ENCODE data around the gene MORN1.
"Not testable (repeated sequence)": the region's sequence is repeated elsewhere in the genome, so short reads cannot be mapped to it uniquely, and the experiment has no call there.

The MORN1 gene

DNA sequence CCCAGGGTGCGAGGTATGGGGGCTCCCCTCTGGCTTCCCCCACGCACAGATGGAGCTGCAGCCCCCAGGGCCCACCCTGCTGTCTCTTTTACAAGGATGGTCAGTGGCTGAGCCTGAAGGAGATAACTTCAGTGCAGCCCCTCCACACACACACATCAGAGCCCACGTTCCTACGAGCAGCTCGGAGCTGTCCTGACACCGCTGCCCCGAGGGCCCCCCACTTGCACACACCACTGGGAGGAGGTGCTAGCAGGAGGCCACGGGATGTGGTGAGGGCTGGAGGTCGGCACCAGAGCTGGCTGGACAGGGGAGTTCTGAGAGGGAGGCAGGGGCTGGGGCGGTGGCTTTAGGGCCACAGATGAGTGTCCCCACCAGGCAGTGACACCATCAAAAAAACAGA lies 53.9 kb downstream of the MORN1 start:
- Histone ChIP-seq H3K9me3 (ENCODE audit: control insufficient read depth, insufficient read depth, low read length) (no peaks in the 10 kb centered on the region), H3K4me3 (ENCODE audit: low read length) (no peak overlapping the region), H3K27me3 (ENCODE audit: control insufficient read depth, insufficient read depth, low read length) (no peaks in the 10 kb centered on the region), H3K4me1 (ENCODE audit: control insufficient read depth, insufficient read depth, low read length) (no peaks in the 10 kb centered on the region; the same call in 1 of the 2 replicates), H3K27ac (ENCODE audit: low read length) (no peak overlapping the region), H3K36me3 (ENCODE audit: control insufficient read depth, insufficient read depth, low read length) (no peaks in the 10 kb centered on the region; the same call in 1 of the 2 replicates)
- no CpG with 5 or more reads among the region's 10 CpGs for WGBS (ENCODE audit: insufficient coverage, insufficient read length)
- no peak for DNase-seq (ENCODE audit: low read depth, low spot score)

DNA sequence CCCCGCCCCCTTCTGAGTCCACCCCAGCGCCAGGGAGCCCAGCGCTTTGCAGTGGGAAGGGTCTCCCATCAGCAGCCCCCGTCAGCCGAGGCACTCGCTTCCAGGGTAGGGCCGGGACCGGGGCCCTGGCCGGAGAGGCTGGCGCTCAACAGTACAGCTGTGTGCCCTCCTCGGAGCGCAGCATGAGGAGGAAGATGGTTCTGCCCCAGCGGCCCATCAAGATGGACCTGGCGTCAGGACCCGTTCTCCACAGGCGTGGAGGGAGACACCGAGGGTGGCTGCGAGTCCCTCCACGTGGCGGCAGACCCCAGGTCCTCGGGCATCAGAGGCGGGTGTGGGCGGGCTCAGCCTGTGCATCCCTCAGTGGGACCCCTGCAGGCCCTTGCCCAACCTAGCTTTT lies 54.3 kb downstream of the MORN1 start:
- Histone ChIP-seq H3K4me1 (ENCODE audit: control insufficient read depth, insufficient read depth, low read length) (no peaks in the 10 kb centered on the region; the same call in 1 of the 2 replicates), H3K27ac (ENCODE audit: low read length) (no peak overlapping the region), H3K27me3 (ENCODE audit: control insufficient read depth, insufficient read depth, low read length) (no peaks in the 10 kb centered on the region), H3K4me3 (ENCODE audit: low read length) (no peak overlapping the region), H3K36me3 (ENCODE audit: control insufficient read depth, insufficient read depth, low read length) (no peaks in the 10 kb centered on the region; the same call in 1 of the 2 replicates), H3K9me3 (ENCODE audit: control insufficient read depth, insufficient read depth, low read length) (no peaks in the 10 kb centered on the region)
- no peak for DNase-seq (ENCODE audit: low read depth, low spot score)
- WGBS (ENCODE audit: insufficient coverage, insufficient read length): no CpG with 5 or more reads among the region's 23 CpGs

DNA sequence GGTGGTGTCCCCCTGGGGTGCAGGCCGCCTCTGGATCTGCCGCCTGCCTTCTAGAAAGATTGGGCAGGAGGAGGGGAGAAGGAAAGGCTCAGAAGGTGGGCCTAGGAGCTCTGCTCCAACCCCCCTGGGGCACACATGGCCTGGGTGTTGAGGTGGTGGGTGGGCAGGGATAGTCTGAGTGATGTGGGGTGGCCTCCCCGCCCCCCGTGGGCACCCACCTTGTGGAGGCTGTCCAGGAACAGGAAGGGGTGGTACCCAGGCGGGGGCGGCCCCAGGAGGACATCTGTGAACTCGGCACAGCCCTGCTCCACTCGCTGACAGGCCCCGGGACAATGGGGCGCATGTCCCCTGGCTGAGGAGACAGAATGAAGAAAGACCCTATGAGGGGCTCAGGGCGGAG lies 54.9 kb downstream of the MORN1 start:
- no peak for DNase-seq (ENCODE audit: low read depth, low spot score)
- H3K36me3 ChIP-seq (ENCODE audit: control insufficient read depth, insufficient read depth, low read length): no peaks in the 10 kb centered on the region; the same call in 1 of the 2 replicates
- no CpG with 5 or more reads among the region's 11 CpGs for WGBS (ENCODE audit: insufficient coverage, insufficient read length)
- no peaks in the 10 kb centered on the region; the same call in 1 of the 2 replicates for H3K4me1 ChIP-seq (ENCODE audit: control insufficient read depth, insufficient read depth, low read length)
- no peaks in the 10 kb centered on the region for H3K9me3 ChIP-seq (ENCODE audit: control insufficient read depth, insufficient read depth, low read length)
- no peak overlapping the region for H3K27ac ChIP-seq (ENCODE audit: low read length)
- no peaks in the 10 kb centered on the region for H3K27me3 ChIP-seq (ENCODE audit: control insufficient read depth, insufficient read depth, low read length)
- H3K4me3 ChIP-seq (ENCODE audit: low read length): no peak overlapping the region

DNA sequence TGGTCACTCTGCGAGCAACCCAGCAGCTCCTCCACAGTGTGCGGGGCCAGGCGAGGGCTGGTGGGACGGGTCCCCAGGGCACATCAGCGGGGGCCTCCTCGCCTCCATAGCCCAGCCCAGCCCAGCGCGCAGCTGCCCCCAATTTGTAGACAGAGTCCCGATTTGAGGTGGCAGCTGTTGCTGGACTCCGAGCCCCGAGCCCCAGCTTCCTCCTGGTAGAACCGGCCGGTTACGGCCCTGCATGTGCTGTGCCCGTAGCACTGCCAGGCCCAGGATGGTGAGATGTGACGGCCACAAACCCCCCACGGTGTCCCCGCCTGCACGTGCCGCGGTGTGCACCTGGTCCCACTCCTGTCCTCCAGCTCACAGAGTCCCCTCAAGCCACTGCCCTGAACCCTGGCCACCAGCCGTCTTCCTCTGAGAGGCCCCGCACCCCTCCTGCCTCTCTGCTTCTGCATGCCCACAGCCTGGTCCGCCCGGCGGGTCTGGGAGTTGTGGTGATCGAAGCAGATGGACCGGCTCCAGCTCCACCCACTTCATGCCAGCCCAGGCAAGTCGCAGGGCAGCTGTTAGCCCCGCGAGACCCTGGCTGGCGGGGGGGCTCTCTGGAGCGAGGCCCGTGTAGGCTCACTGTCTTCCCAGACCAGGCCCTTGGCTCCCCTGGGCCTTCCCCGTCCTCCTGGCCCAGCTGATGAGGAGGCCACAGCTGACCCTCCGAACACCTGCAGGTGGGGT lies 55.5 kb downstream of the MORN1 start:
- Histone ChIP-seq H3K9me3 (ENCODE audit: control insufficient read depth, insufficient read depth, low read length) (no peaks in the 10 kb centered on the region), H3K4me1 (ENCODE audit: control insufficient read depth, insufficient read depth, low read length) (no peaks in the 10 kb centered on the region; the same call in 1 of the 2 replicates), H3K36me3 (ENCODE audit: control insufficient read depth, insufficient read depth, low read length) (no peaks in the 10 kb centered on the region; the same call in 1 of the 2 replicates), H3K27ac (ENCODE audit: low read length) (no peak overlapping the region), H3K27me3 (ENCODE audit: control insufficient read depth, insufficient read depth, low read length) (no peaks in the 10 kb centered on the region), H3K4me3 (ENCODE audit: low read length) (no peak overlapping the region)
- no CpG with 5 or more reads among the region's 36 CpGs for WGBS (ENCODE audit: insufficient coverage, insufficient read length)
- DNase-seq (ENCODE audit: low read depth, low spot score): no peak

DNA sequence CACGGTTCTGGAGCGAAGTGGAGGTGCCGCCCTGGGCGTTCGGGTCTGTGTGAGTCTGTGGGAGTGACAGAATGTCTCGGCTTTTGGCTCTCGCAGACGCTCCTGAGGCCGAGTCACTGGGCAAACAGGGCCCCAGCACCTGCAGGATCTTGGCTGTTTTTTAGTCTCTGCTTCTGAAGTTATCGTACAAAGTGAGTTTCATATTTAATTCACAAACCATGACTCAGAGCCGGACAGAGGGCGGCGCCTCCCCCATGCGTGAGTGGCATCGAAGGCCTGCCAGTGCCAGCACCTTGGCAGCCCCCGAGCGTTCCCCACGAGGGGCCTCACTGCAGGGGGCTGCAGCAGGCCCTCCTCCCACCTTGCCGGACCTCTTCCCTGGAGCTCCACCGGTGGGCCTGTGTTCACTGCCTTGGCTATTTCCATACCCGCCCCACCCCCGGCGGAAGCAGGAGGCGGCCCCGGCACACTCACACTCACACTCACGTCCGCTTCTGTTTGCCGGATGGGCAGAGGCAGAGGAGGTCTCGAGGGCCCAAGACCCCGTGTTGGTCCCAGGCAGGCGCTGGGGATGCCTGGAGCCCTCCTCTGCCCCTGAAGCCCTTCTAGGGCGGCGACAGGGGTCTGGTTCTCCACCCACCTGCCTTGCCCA lies 56.3 kb downstream of the MORN1 start:
- WGBS (ENCODE audit: insufficient coverage, insufficient read length): no CpG with 5 or more reads among the region's 33 CpGs
- Histone ChIP-seq H3K36me3 (ENCODE audit: control insufficient read depth, insufficient read depth, low read length) (no peaks in the 10 kb centered on the region), H3K4me3 (ENCODE audit: low read length) (no peak overlapping the region), H3K4me1 (ENCODE audit: control insufficient read depth, insufficient read depth, low read length) (no peaks in the 10 kb centered on the region), H3K27ac (ENCODE audit: low read length) (no peak overlapping the region), H3K27me3 (ENCODE audit: control insufficient read depth, insufficient read depth, low read length) (no peaks in the 10 kb centered on the region), H3K9me3 (ENCODE audit: control insufficient read depth, insufficient read depth, low read length) (no peaks in the 10 kb centered on the region)
- DNase-seq (ENCODE audit: low read depth, low spot score): no peak

DNA sequence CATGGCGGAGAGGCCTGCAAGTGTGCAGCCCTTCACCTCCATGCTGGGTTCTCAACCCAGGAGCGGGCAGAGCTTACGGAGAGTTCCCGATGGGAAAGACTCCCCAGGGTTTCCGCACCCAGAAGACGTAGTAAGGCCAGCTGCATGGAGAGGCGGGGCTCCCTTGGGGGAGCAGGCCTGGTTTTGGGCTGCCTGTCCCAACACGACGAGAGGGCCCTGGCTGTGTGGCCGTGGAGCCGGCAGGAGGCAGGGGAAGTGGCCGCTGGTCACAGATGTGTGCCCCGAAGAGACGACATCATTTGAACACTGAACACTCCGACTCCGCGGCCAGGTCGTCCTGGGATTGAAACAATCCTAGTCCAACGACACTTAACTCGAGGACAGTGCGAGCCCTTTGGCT lies 57.0 kb downstream of the MORN1 start:
- DNase-seq (ENCODE audit: low read depth, low spot score): no peak
- H3K4me3 ChIP-seq (ENCODE audit: low read length): no peak overlapping the region
- H3K27me3 ChIP-seq (ENCODE audit: control insufficient read depth, insufficient read depth, low read length): no peaks in the 10 kb centered on the region
- no peaks in the 10 kb centered on the region for H3K4me1 ChIP-seq (ENCODE audit: control insufficient read depth, insufficient read depth, low read length)
- WGBS (ENCODE audit: insufficient coverage, insufficient read length): no CpG with 5 or more reads among the region's 21 CpGs
- no peaks in the 10 kb centered on the region for H3K36me3 ChIP-seq (ENCODE audit: control insufficient read depth, insufficient read depth, low read length)
- H3K9me3 ChIP-seq (ENCODE audit: control insufficient read depth, insufficient read depth, low read length): no peaks in the 10 kb centered on the region
- H3K27ac ChIP-seq (ENCODE audit: low read length): no peak overlapping the region

DNA sequence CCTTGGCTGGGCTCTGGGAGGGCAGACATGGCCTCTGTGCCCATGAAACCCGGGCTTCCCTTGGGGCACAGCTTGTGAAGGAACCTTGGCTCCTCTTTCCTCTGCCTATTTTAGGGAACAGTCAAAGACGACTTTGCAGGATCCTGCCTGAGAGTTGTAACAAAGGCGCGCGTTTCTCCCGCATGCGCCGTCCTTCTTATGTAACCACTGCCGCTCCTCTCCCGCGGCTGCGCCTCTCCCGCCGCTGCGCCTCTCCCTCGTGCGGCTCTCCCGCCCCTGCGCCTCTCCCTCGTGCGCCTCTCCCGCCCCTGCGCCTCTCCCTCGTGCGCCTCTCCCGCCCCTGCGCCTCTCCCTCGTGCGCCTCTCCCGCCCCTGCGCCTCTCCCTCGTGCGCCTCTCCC lies 59.8 kb downstream of the MORN1 start:
- DNase-seq (ENCODE audit: low read depth, low spot score); H3K27me3 ChIP-seq (ENCODE audit: control insufficient read depth, insufficient read depth, low read length): not testable (repeated sequence)
- no CpG with 5 or more reads among the region's 33 CpGs for WGBS (ENCODE audit: insufficient coverage, insufficient read length)

DNA sequence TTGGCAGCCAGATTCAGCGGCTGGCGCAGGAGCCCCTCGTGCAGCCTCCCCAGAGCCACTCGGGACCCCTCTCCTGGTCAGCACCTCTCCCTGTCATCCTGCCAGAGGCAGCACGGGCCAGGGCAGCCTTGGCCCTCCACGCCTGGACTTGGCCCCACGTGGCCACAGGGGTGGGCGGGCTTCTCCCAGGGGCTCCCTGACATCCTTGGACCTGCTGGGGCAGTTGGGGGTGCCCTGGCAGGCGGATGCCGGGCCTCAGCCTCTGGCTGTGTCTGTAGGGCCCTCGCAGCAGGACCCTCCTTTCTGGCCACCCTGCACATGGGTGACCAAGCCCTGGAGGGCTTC lies 60.2 kb downstream of the MORN1 start:
- H3K27me3 ChIP-seq (ENCODE audit: control insufficient read depth, insufficient read depth, low read length): no peaks in the 10 kb centered on the region
- no peaks in the 10 kb centered on the region for H3K9me3 ChIP-seq (ENCODE audit: control insufficient read depth, insufficient read depth, low read length)
- H3K4me1 ChIP-seq (ENCODE audit: control insufficient read depth, insufficient read depth, low read length): no peaks in the 10 kb centered on the region
- H3K36me3 ChIP-seq (ENCODE audit: control insufficient read depth, insufficient read depth, low read length): no peaks in the 10 kb centered on the region
- no peak for DNase-seq (ENCODE audit: low read depth, low spot score)
- no peak overlapping the region for H3K4me3 ChIP-seq (ENCODE audit: low read length)
- WGBS (ENCODE audit: insufficient coverage, insufficient read length): no CpG with 5 or more reads among the region's 11 CpGs
- no peak overlapping the region for H3K27ac ChIP-seq (ENCODE audit: low read length)

More for the DNA sequence above, 59.8 kb downstream of the MORN1 start:
- H3K9me3 ChIP-seq (ENCODE audit: control insufficient read depth, insufficient read depth, low read length); H3K27ac ChIP-seq (ENCODE audit: low read length); H3K4me3 ChIP-seq (ENCODE audit: low read length); H3K36me3 ChIP-seq (ENCODE audit: control insufficient read depth, insufficient read depth, low read length); H3K4me1 ChIP-seq (ENCODE audit: control insufficient read depth, insufficient read depth, low read length): not testable (repeated sequence)

DNA sequence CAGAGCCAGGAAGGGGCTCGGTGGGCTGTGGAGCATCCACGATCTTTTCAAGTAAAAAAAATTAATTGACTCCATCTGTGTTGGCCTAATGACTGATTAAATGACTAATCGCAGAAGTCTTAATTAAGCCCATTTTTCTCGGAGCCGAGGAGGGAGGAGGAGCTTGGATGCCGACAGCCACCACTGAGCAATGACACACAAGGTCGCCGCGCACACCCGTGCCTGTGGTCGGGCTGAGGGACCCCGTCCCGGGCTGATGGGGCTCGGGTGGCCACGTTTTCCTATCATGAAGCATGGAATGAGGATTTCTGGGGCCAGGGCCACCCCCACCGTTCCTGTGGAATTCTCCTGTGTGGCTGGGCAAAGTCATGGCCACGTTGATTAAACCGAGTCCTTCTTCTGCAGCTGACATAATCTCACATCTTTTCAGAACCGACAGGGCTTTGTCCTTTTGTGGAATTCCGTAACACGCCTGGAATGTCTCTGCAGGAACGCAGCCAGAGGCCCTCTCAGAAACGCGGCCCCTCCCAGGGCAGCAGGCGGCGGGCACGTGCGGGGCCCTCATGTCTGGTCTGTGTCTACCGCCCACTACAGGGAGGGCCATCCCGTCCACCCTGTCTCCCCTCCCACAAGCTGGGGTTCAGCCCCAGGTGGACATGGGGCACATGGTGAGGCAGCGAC lies 60.7 kb downstream of the MORN1 start:
- H3K27me3 ChIP-seq (ENCODE audit: control insufficient read depth, insufficient read depth, low read length): no peaks in the 10 kb centered on the region
- no peak overlapping the region for H3K27ac ChIP-seq (ENCODE audit: low read length)
- no peak overlapping the region for H3K4me3 ChIP-seq (ENCODE audit: low read length)
- H3K4me1 ChIP-seq (ENCODE audit: control insufficient read depth, insufficient read depth, low read length): no peaks in the 10 kb centered on the region
- no peak for DNase-seq (ENCODE audit: low read depth, low spot score)
- no peaks in the 10 kb centered on the region for H3K9me3 ChIP-seq (ENCODE audit: control insufficient read depth, insufficient read depth, low read length)
- WGBS (ENCODE audit: insufficient coverage, insufficient read length): no CpG with 5 or more reads among the region's 31 CpGs
- H3K36me3 ChIP-seq (ENCODE audit: control insufficient read depth, insufficient read depth, low read length): no peaks in the 10 kb centered on the region

DNA sequence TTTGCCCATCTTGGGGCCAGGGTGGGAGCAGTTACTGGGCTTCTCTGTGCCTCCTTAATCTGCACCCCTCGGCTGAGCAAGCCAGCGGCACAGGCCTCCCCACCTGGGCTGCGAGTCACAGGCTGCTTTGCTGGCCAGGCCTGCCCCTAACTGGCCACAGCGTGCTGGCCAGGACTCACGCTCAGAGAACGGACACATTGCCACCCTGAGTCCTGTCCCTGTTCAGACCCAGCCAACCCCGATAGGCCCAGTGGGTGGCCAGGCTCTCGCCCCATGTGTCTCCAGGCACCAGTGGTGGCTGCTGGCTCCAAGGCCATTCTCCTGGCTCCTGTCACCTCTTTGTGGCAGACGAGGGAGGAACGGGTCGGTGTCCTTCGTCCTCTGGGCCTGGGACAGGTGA lies 61.3 kb downstream of the MORN1 start:
- Histone ChIP-seq H3K4me3 (ENCODE audit: low read length) (no peak overlapping the region), H3K36me3 (ENCODE audit: control insufficient read depth, insufficient read depth, low read length) (no peaks in the 10 kb centered on the region), H3K27me3 (ENCODE audit: control insufficient read depth, insufficient read depth, low read length) (no peaks in the 10 kb centered on the region), H3K27ac (ENCODE audit: low read length) (no peak overlapping the region), H3K9me3 (ENCODE audit: control insufficient read depth, insufficient read depth, low read length) (no peaks in the 10 kb centered on the region), H3K4me1 (ENCODE audit: control insufficient read depth, insufficient read depth, low read length) (no peaks in the 10 kb centered on the region)
- DNase-seq (ENCODE audit: low read depth, low spot score): no peak
- WGBS (ENCODE audit: insufficient coverage, insufficient read length): no CpG with 5 or more reads among the region's 12 CpGs

All from iPS DF 6.9 (cell line).